GM10847 (cell line): ENCODE results near the gene PHC1.

Source experiments
- POLR2A ChIP-seq: IDR thresholded peaks from 2 replicates; pipeline ENCODE4 v1.6.1; 2011; ENCODE audit not compliant: insufficient read length; ENCODE audit errors: extremely low read depth

Gene PHC1

DNA sequence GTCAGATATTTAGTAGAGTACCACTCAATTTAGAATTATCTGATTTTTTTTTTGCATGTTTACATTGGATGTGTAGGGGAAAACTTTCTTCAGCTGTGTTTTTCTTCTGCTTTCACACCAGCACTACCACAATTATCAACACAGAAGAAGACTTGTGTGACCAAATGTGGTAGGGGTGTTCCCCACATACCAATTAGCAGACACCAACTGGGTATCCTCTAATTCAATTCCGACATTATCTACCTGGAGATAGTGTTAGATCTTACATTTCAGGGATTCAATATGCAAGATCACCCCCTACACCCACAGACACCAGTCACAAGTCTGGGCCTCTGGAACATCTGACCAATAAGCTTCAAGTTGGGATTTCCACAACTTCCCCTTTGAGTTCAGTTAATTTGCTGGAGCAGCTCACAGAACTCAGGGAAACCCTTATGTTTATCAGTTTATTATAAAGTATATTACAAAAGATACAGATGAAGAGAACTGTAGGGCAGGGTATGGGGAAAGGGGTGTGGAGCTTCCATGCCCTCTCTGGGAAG lies 71.0 kb downstream of the PHC1 start:
- TF ChIP-seq POLR2A = no peak

DNA sequence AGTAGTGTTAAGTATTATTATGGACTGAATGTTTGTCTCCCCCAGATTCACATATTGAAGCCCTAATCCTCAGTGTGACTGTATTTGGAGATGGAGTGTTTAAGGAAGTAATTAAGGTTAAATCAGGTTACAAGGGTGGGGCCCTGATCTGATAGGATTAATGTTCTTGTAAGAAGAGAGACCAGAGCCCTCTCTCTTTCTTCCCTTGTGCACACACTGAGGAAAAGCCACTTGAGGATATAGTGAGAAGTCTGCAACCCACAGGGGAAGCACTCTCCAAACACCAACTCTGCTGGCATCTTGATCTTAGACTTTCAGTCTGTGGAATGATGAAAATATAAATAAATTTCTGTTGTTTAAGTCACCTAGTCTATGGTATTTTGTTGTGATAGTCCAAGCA lies 72.9 kb downstream of the PHC1 start:
- no peak for TF ChIP-seq POLR2A

DNA sequence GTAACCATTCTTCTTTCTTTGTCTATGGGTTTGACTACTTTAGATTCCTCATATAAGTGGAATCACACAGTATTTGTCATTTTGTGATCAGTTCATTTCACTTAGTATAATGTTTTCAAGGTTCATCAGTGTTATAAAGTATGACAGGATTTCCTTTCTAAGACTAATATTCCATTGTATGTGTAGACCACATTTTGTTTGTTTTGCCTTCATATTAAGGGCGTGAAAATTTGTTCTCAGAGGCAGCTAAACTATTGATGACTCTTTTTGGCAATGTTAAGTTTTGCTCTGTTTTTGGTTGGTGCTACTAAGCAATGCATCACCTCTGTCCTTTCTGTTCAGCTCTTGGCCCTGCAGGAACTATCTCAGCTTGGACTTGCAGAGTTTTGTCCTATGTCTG lies 73.4 kb downstream of the PHC1 start:
- no peak for TF ChIP-seq POLR2A

DNA sequence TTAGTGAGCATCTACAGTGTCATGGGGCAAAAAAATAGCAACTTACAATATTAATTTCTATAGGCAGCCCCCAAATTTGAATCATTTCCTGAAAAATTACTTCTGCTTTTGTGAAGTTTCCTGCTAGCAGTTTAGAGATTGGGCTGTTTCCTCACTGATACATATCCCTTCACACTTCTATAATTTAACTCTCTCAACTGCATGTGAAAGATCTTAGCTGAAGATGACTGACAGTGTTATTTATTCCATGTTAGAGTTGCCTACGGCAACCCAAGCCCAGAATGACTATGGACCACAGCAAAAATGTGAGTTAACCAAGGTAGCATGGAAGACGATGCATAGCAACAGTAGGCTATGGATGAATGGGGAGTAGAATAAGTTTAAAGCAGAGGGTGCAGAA lies 75.1 kb downstream of the PHC1 start, which contains the start of gene KLRG1:
KLRG1 (plus strand) TSS at position 134 of the 400 bp plus-strand sequence; CDS start at position 224, 90 bp downstream.
- TF ChIP-seq POLR2A = no peak
